T-cell (primary cell): ENCODE results near the gene TMEM39B. TPM values are rescaled to one million over a fixed set of nuclear protein-coding genes. Genes with fewer than 3 reads are reported as not detected.
A peak's percentile ranks its signal among the peaks of the same experiment; 100 is the strongest.
"Not testable (repeated sequence)": the region's sequence is repeated elsewhere in the genome, so short reads cannot be mapped to it uniquely, and the experiment has no call there.

Experiments
- ATAC-seq, 4 experiments: fragments of 200-7000 bp in 3 of 4; fragments of 150-1000 bp in 1 of 4; cut with Tn5 transposase; replicated peaks in 1 of 4; 1 replicate in 3 of 4; 2 replicates in 1 of 4; pipeline ENCODE4 v1.10.0; 2021; ENCODE audit warnings: moderate library complexity in 3 of 4, mild to moderate bottlenecking in 2 of 4, moderate number of reproducible peaks in 1 of 4
- CTCF ChIA-PET, 2 donors: fragments of 300-600 bp; sonication (Branson Sonifier 250); formaldehyde crosslinking; loops; one replicate each; lab custom pipeline; 2022; ENCODE audit warnings: antibody characterized with exemption in 2 of 2; lab: Charles Lee
- POLR2A ChIA-PET, 2 donors: fragments of 300-600 bp; sonication (Branson Sonifier 250); formaldehyde crosslinking; loops; one replicate each; lab custom pipeline; 2022; ENCODE audit warnings: antibody characterized with exemption in 2 of 2; lab: Charles Lee
- DNase-seq, 35 experiments: peaks; one replicate each; pipeline versions ENCODE4 v3.0.0 to v3.0.0-alpha.2; 2013 to 2023
- H3K27ac ChIP-seq: one replicate; pipeline ENCODE4 v1.5.1; 2013; ENCODE audit warnings: low read length
- H3K27me3 ChIP-seq, 2 experiments: replicated peaks in 1 of 2; 1 replicate in 1 of 2; 2 replicates in 1 of 2; pipeline versions ENCODE4 v1.6.1 to v1.7.0; 2013; ENCODE audit warnings: low read length in 1 of 2, mixed read lengths in 1 of 2; ENCODE audit not compliant: control insufficient read depth in 2 of 2, insufficient read depth in 2 of 2; ENCODE audit errors: extremely low read depth in 1 of 2
- H3K36me3 ChIP-seq, 2 donors: 1 replicate in 1 of 2; 2 replicates in 1 of 2; pipeline versions ENCODE4 v1.6.1 to v1.7.0; 2013; ENCODE audit warnings: low read length in 1 of 2; ENCODE audit not compliant: control insufficient read depth in 2 of 2, insufficient read depth in 1 of 2; ENCODE audit errors: extremely low read depth in 1 of 2
- H3K4me1 ChIP-seq, 2 experiments: 1 replicate in 1 of 2; 2 replicates in 1 of 2; pipeline versions ENCODE4 v1.6.1 to v1.7.0; 2013; ENCODE audit warnings: low read length in 2 of 2, mixed read lengths in 1 of 2; ENCODE audit not compliant: insufficient read depth in 2 of 2, control insufficient read depth in 1 of 2; ENCODE audit errors: extremely low read depth in 1 of 2
- H3K4me3 ChIP-seq, 2 donors: 1 replicate in 1 of 2; 2 replicates in 1 of 2; pipeline versions ENCODE4 v1.5.1 to v1.7.0; 2013; ENCODE audit warnings: mild to moderate bottlenecking in 2 of 2, low read length in 1 of 2, moderate library complexity in 1 of 2; ENCODE audit not compliant: control insufficient read depth in 1 of 2; ENCODE audit errors: extremely low read depth in 1 of 2
- H3K9me3 ChIP-seq: 2 replicates; pipeline ENCODE4 v1.7.0; 2013
- H3K27ac Mint-ChIP-seq, 2 donors: one replicate each; pipeline ENCODE4 v1.8.0; 2020 to 2021; ENCODE audit warnings: mild to moderate bottlenecking in 2 of 2, mixed read lengths in 2 of 2
- H3K27me3 Mint-ChIP-seq, 2 donors: one replicate each; pipeline ENCODE4 v1.8.0; 2021 to 2022; ENCODE audit warnings: mixed read lengths in 2 of 2
- H3K36me3 Mint-ChIP-seq: one replicate; pipeline ENCODE4 v1.8.0; 2021; ENCODE audit warnings: mixed read lengths
- H3K4me1 Mint-ChIP-seq, 3 donors: one replicate each; pipeline ENCODE4 v1.8.0; 2020 to 2022; ENCODE audit warnings: mixed read lengths in 3 of 3, mild to moderate bottlenecking in 1 of 3
- H3K4me3 Mint-ChIP-seq, 3 donors: one replicate each; pipeline ENCODE4 v1.8.0; 2020 to 2022; ENCODE audit warnings: mild to moderate bottlenecking in 3 of 3, mixed read lengths in 3 of 3, moderate library complexity in 3 of 3
- H3K9me3 Mint-ChIP-seq, 3 donors: one replicate each; pipeline ENCODE4 v1.8.0; 2020 to 2022; ENCODE audit warnings: mixed read lengths in 3 of 3
- WGBS: methylation state at CpG from one replicate; pipeline ENCODE4 v1.1.5; 2013; ENCODE audit warnings: missing lambda C conversion rate; ENCODE audit not compliant: insufficient coverage; 5-methylcytosine and 5-hydroxymethylcytosine counted together
- total RNA-seq, 35 experiments: library from RNA in 6 of 35; stranded (reverse) in 6 of 35; fragments of 120-200 nt in 1 of 35; gene quantifications; one replicate each; pipeline versions ENCODE4 v1.2.1 to v1.2.4 and lab custom pipeline; 2013 to 2026

The TMEM39B gene
- total RNA-seq, 5 donors from 2014 or later (not counting 1 experiment from before 2014, with no cell fraction given): 14.5 to 28.1 (median 24.5) TPM

GRCh38 chr1:32116531-32116930 lies 43.8 kb downstream of the TMEM39B start:
- Histone ChIP-seq H3K4me3 (no peak overlapping the region), H3K9me3 (no peaks in the 10 kb centered on the region), H3K36me3 (peaks cover 0 to 7% of the 10 kb centered on the region in 2 donors), H3K27me3 (no peaks in the 10 kb centered on the region), H3K4me1 (peaks cover 26 to 58% of the 10 kb centered on the region in 2 experiments), H3K27ac (no peak overlapping the region)
- WGBS: 100% methylated on average over 3 of the region's 4 CpGs
- ATAC-seq (no peak), DNase-seq (no peak)
- Mint-ChIP-seq H3K9me3 (no peaks in the 10 kb centered on the region), H3K27ac (no peak overlapping the region), H3K4me3 (no peak overlapping the region), H3K27me3 (no peaks in the 10 kb centered on the region), H3K36me3 (peaks cover 12% of the 10 kb centered on the region), H3K4me1 (peaks cover 65% of the 10 kb centered on the region in 3 donors)
- ChIA-PET CTCF (no interaction called here), POLR2A (no interaction called here)

DNA sequence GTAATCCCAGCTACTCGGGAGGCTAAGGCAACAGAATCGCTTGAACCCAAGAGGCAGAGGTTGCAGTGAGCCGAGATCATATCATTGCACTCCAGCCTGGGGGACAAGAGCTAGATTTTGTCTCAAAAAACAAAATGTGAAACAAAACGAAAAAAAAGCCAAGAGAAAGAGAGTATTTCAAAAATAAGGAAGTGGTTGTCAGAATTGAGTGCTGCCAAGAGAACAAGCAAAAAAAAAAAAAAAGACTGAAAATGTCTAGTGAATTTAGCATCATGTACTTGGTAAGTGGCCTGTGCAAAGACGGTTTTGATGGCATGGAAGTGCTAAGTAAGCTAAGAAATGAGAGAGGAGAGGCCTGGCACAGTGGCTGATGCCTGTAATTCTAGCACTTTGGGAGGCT lies 49.4 kb downstream of the TMEM39B start:
- no peak overlapping the region for H3K4me3 ChIP-seq
- ChIA-PET CTCF (no interaction called here), POLR2A (no interaction called here)
- H3K27me3 ChIP-seq: no peaks in the 10 kb centered on the region
- ATAC-seq (no peak), DNase-seq (no peak)
- Mint-ChIP-seq H3K36me3 (peaks cover 5% of the 10 kb centered on the region), H3K4me3 (peak overlapping the region in 2 of 3 donors; percentile 48 to 56), H3K27ac (peak overlapping the region; percentile 79 to 83), H3K9me3 (no peaks in the 10 kb centered on the region), H3K27me3 (no peaks in the 10 kb centered on the region), H3K4me1 (peaks cover 47 to 61% (median 59%) of the 10 kb centered on the region in 3 donors)
- H3K36me3 ChIP-seq: peaks cover 0 to 2% of the 10 kb centered on the region in 2 donors
- peaks cover 10 to 41% of the 10 kb centered on the region in 2 experiments for H3K4me1 ChIP-seq
- H3K9me3 ChIP-seq: no peaks in the 10 kb centered on the region
- 49% methylated on average over 4 of the region's 5 CpGs for WGBS
- H3K27ac ChIP-seq: no peak overlapping the region

DNA sequence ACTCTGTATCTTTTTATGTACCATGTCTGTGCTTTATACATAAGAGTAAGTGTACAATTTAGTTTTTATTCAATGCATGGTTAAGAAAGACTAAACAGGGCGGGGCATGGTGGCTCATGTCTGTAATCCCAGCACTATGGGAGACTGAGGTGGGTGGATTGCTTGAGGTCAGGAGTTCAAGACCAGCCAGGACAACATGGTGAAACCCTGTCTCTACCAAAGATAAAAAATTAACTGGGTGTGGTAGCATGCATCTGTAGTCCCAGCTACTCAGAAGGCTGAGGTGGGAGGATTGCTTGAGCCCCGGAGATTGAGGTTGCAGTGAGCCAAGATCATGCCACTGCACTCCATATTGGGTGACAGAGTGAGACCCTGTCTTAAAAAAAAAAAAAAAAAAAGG lies 50.6 kb downstream of the TMEM39B start:
- H3K27ac ChIP-seq, H3K36me3 ChIP-seq, H3K9me3 Mint-ChIP-seq, H3K27me3 Mint-ChIP-seq, H3K27me3 ChIP-seq, DNase-seq, POLR2A ChIA-PET, ATAC-seq, H3K9me3 ChIP-seq, H3K4me3 Mint-ChIP-seq, H3K27ac Mint-ChIP-seq, H3K36me3 Mint-ChIP-seq, H3K4me3 ChIP-seq: not testable (repeated sequence)
- 100% methylated on average over 2 of the region's 2 CpGs for WGBS
- peaks cover 53 to 62% (median 62%) of the 10 kb centered on the region in 3 donors for H3K4me1 Mint-ChIP-seq
- H3K4me1 ChIP-seq: peaks cover 10 to 41% of the 10 kb centered on the region in 2 experiments
- CTCF ChIA-PET: interaction anchor here in 1 of 2 donors (0.7 kb wide), 2 partner anchors 16 to 21 kb away, joined by 5 to 6 read pairs; no protein-coding TSS in a partner anchor

DNA sequence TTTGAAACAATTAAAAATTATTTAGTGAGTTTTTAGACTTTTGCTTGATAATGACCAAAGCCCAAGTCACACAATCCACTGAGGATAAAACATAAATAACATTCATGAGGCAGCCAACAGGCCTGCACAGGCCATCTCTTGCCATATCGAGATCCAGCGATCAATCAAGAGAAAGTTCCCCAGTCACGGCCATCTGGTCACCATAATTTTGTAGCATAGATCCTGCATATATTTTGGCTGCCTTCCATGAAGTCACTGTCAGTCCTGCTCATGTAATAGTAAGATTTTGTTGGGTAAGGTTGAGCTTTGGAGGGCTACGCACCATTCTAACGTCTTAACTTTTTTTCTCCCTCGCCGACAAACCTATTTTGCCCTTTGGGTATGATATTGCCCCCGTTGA lies 52.6 kb downstream of the TMEM39B start:
- Histone ChIP-seq H3K4me3 (no peak overlapping the region), H3K36me3 (peaks cover 0 to 17% of the 10 kb centered on the region in 2 donors), H3K4me1 (peaks cover 10 to 35% of the 10 kb centered on the region in 2 experiments), H3K27me3 (no peaks in the 10 kb centered on the region), H3K9me3 (no peaks in the 10 kb centered on the region), H3K27ac (no peak overlapping the region)
- no peaks in the 10 kb centered on the region for H3K9me3 Mint-ChIP-seq
- H3K36me3 Mint-ChIP-seq: peaks cover 5% of the 10 kb centered on the region
- no peak for ATAC-seq
- H3K27ac Mint-ChIP-seq: no peak overlapping the region
- H3K4me3 Mint-ChIP-seq: no peak overlapping the region
- WGBS: 93% methylated on average over 6 of the region's 8 CpGs
- ChIA-PET CTCF (no interaction called here), POLR2A (no interaction called here)
- DNase-seq: no peak
- H3K27me3 Mint-ChIP-seq: no peaks in the 10 kb centered on the region
- peaks cover 66 to 71% (median 67%) of the 10 kb centered on the region in 3 donors for H3K4me1 Mint-ChIP-seq

DNA sequence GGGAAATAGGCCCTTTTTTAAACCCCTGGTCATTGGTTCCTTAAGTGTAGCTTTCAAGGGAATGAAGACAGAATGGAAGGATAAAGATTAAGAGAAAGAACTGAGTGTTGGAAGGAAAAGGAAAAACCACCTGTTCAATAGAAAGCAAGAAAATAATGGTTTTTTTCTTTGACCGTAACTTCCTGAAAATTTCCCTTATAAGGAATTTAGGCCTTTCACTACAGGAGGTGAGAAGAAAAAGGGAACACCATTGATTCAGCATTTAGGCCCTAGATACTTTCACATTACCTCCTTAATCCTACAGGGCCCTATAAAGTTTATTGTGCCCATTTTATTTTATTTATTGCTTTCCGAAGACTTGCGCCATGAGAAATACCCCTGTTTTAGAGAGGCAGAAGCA lies 54.0 kb downstream of the TMEM39B start:
- no peaks in the 10 kb centered on the region for H3K36me3 Mint-ChIP-seq

GRCh38 chr1:32127409-32128198 lies 54.9 kb downstream of the TMEM39B start:
- no peaks in the 10 kb centered on the region for H3K9me3 ChIP-seq
- DNase-seq: no peak
- no peaks in the 10 kb centered on the region for H3K9me3 Mint-ChIP-seq
- H3K4me1 ChIP-seq: peaks cover 7 to 18% of the 10 kb centered on the region in 2 experiments
- POLR2A ChIA-PET: interaction anchor here (0.6 to 0.9 kb wide), 3 partner anchors 9 to 315 kb away, joined by 3 read pairs; partner anchors contain the start of gene KPNA6 (in 1 of the 2)
- peaks cover 0 to 25% of the 10 kb centered on the region in 2 donors for H3K36me3 ChIP-seq
- 74% methylated on average over 2 of the region's 4 CpGs for WGBS
- peak overlapping the region in 1 of 3 donors; percentile 13 for H3K4me3 Mint-ChIP-seq
- H3K27me3 ChIP-seq: no peaks in the 10 kb centered on the region
- peaks cover 47 to 50% (median 50%) of the 10 kb centered on the region in 3 donors for H3K4me1 Mint-ChIP-seq
- peak overlapping the region in 1 of 2 donors; percentile 44 for H3K27ac Mint-ChIP-seq
- no peak for ATAC-seq
- H3K27ac ChIP-seq: no peak overlapping the region
- H3K4me3 ChIP-seq: no peak overlapping the region
- CTCF ChIA-PET: interaction anchor here (0.6 to 1.6 kb wide), 4 partner anchors 9 to 19 kb away, joined by 3 to 9 read pairs (median 6); partner anchors contain the start of gene KPNA6 (in 1 of the 2)
- H3K36me3 Mint-ChIP-seq: no peaks in the 10 kb centered on the region
- no peaks in the 10 kb centered on the region for H3K27me3 Mint-ChIP-seq

More for the DNA sequence above, 54.0 kb downstream of the TMEM39B start:
- Mint-ChIP-seq H3K9me3 (no peaks in the 10 kb centered on the region), H3K27me3 (no peaks in the 10 kb centered on the region), H3K4me1 (peaks cover 56 to 58% (median 57%) of the 10 kb centered on the region in 3 donors), H3K27ac (peak overlapping the region in 1 of 2 donors; percentile 13), H3K4me3 (peak overlapping the region in 1 of 3 donors; percentile 13)
- H3K27me3 ChIP-seq: no peaks in the 10 kb centered on the region
- POLR2A ChIA-PET: no interaction called here
- ATAC-seq (no peak), DNase-seq (no peak)
- H3K36me3 ChIP-seq: peaks cover 0 to 19% of the 10 kb centered on the region in 2 donors
- CTCF ChIA-PET: no interaction called here
- peaks cover 7 to 24% of the 10 kb centered on the region in 2 experiments for H3K4me1 ChIP-seq
- no peak overlapping the region for H3K4me3 ChIP-seq
- no peaks in the 10 kb centered on the region for H3K9me3 ChIP-seq
- WGBS: no CpG with 5 or more reads among the region's 3 CpGs
- H3K27ac ChIP-seq: no peak overlapping the region
